Esophagus mucosa (tissue), 1 donor: ENCODE data around the gene ALDOC. TPM values are rescaled to one million over a fixed set of nuclear protein-coding genes. Genes with fewer than 3 reads are reported as not detected.
A peak's percentile ranks its signal among the peaks of the same experiment; 100 is the strongest.
"Not testable (repeated sequence)": the region's sequence is repeated elsewhere in the genome, so short reads cannot be mapped to it uniquely, and the experiment has no call there.

Source experiments
- ATAC-seq: fragments of 200-7000 bp; cut with Tn5 transposase; one replicate; pipeline ENCODE4 v1.9.1; 2020
- total RNA-seq: library from RNA; stranded (reverse); gene quantifications from one replicate; pipeline ENCODE4 v1.2.4, GENCODE V29; 2023
- donor health status: DM: yes; HTN: yes; CAD: no.

The ALDOC gene
- total RNA-seq, 1 donor from 2014 or later: 24.9 TPM

- ATAC-seq: no peak
These were observed 4.3 kb upstream of the ALDOC start for GRCh38 chr17:28580959-28581358.

- ATAC-seq: no peak
These were observed 2.8 kb upstream of the ALDOC start for GRCh38 chr17:28579526-28579925.

GRCh38 chr17:28578246-28579195 is 1.8 kb upstream of the ALDOC start:
- no peak for ATAC-seq

GRCh38 chr17:28577466-28577824 is 750 bp upstream of the ALDOC start:
- ATAC-seq: no peak

- ATAC-seq: not testable (repeated sequence)
These were observed 679 bp downstream of the ALDOC start for GRCh38 chr17:28576016-28576415.

- ATAC-seq: no peak
These were observed 1.4 kb downstream of the ALDOC start for GRCh38 chr17:28575126-28575795.

GRCh38 chr17:28574526-28574925 is 2.2 kb downstream of the ALDOC start:
- no peak for ATAC-seq

GRCh38 chr17:28573966-28574480 is 2.7 kb downstream of the ALDOC start:
- ATAC-seq: no peak

- no peak for ATAC-seq
These were observed 3.2 kb downstream of the ALDOC start for GRCh38 chr17:28573521-28573920.

- ATAC-seq: no peak
These were observed 3.7 kb downstream of the ALDOC start for GRCh38 chr17:28573040-28573380.

- ATAC-seq: no peak
These were observed 4.2 kb downstream of the ALDOC start for GRCh38 chr17:28572259-28573039.

- ATAC-seq: peak; percentile 93
These were observed 5.2 kb downstream of the ALDOC start, which contains the start of gene PIGS for GRCh38 chr17:28571361-28572122. PIGS (minus strand) TSS chr17:28571524; CDS start chr17:28571496, 28 bp downstream.

GRCh38 chr17:28570716-28571360 is 5.9 kb downstream of the ALDOC start:
- ATAC-seq: peak; percentile 27

GRCh38 chr17:28569446-28569845 is 7.2 kb downstream of the ALDOC start:
- ATAC-seq: no peak

GRCh38 chr17:28567604-28568003 is 9.1 kb downstream of the ALDOC start:
- ATAC-seq: no peak

GRCh38 chr17:28563475-28563874 is 13.2 kb downstream of the ALDOC start:
- peak; percentile 12 for ATAC-seq

- no peak for ATAC-seq
These were observed 21.7 kb downstream of the ALDOC start for GRCh38 chr17:28555022-28555421.

GRCh38 chr17:28554565-28554964 is 22.1 kb downstream of the ALDOC start:
- ATAC-seq: no peak

- ATAC-seq: no peak
These were observed 23.6 kb downstream of the ALDOC start for GRCh38 chr17:28553000-28553505.

- peak; percentile 85 for ATAC-seq
These were observed 24.3 kb downstream of the ALDOC start, which contains the start of gene UNC119 for GRCh38 chr17:28552176-28552999. UNC119 (minus strand) TSS chr17:28552624; CDS start chr17:28552557, 67 bp downstream.
